C4-2B (cell line): ENCODE data around the gene GFOD1.
"Not testable (repeated sequence)": the region's sequence is repeated elsewhere in the genome, so short reads cannot be mapped to it uniquely, and the experiment has no call there.

Experiments
- ZFX ChIP-seq: fragments of 450-650 bp; IDR thresholded peaks from 2 replicates; pipeline ENCODE4 v1.6.1; 2017
- TF ChIP-seq, protein P1 (sequence below): fragments of 450-650 bp; conservative IDR thresholded peaks from 2 replicates; pipeline ENCODE4 v1.5.1; 2017; ENCODE audit warnings: mild to moderate bottlenecking

DNA sequence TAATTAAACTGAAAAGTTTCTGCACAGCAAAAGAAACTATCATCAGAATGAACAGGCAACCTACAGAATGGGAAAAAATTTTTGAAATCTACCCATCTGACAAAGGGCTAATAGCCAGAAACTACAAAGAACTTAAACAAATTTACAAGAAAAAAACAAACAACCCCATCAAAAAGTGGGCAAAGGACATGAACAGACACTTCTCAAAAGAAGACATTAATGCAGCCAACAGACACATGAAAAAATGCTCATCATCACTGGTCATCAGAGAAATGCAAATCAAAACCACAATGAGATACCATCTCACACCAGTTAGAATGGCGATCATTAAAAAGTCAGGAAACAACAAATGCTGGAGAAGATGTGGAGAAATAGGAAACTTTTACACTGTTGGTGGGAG, 98.6 kb downstream of the GFOD1 start:
- TF ChIP-seq, protein P1, sequence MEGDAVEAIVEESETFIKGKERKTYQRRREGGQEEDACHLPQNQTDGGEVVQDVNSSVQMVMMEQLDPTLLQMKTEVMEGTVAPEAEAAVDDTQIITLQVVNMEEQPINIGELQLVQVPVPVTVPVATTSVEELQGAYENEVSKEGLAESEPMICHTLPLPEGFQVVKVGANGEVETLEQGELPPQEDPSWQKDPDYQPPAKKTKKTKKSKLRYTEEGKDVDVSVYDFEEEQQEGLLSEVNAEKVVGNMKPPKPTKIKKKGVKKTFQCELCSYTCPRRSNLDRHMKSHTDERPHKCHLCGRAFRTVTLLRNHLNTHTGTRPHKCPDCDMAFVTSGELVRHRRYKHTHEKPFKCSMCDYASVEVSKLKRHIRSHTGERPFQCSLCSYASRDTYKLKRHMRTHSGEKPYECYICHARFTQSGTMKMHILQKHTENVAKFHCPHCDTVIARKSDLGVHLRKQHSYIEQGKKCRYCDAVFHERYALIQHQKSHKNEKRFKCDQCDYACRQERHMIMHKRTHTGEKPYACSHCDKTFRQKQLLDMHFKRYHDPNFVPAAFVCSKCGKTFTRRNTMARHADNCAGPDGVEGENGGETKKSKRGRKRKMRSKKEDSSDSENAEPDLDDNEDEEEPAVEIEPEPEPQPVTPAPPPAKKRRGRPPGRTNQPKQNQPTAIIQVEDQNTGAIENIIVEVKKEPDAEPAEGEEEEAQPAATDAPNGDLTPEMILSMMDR = not testable (repeated sequence)
- not testable (repeated sequence) for TF ChIP-seq ZFX
